ENCODE results near the gene NFIB. TPM values are rescaled to one million over a fixed set of nuclear protein-coding genes. Genes with fewer than 3 reads are reported as not detected.

NFIB gene
- total and polyA plus RNA-seq, 2 donors from 2014 or later: 15.6 to 112 TPM

DNA sequence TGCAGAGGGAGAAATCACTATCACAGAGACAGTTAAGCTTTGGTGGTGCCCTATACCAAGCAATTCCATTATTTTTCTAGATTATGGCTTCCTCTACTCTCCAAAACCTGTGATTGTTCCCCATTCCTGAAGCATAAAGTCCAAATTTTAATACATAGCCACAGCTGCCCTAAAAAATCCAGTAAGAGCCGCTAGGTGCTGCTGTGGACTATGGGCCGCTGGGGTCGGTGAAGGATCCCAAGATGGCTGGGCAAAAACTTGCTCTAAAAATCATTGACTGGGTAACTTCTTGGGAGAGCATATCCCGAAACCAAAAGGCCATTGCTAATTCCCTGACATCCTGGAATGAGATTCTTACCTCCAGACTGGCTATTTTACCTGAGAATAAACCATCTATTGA, 245.3 kb downstream of the NFIB start:
- Histone ChIP-seq H3K9me3 (ENCODE audit: control insufficient read depth in 2 of 3, insufficient read depth in 1 of 3, low read length in 3 of 3) (no peaks in the 10 kb centered on the region), H3K36me3 (ENCODE audit: control insufficient read depth in 2 of 3, insufficient read depth in 3 of 3, low read length in 3 of 3) (no peaks in the 10 kb centered on the region), H3K4me3 (ENCODE audit: low read length in 3 of 3) (no peak overlapping the region), H3K27ac (ENCODE audit: low read depth in 2 of 2, low read length in 2 of 2) (no peak overlapping the region), H3K9ac (ENCODE audit: low read length in 3 of 3) (no peak overlapping the region), H3K4me1 (ENCODE audit: control insufficient read depth in 2 of 3, insufficient read depth in 2 of 3, low read depth in 1 of 3, low read length in 3 of 3) (no peaks in the 10 kb centered on the region), H3K27me3 (ENCODE audit: control insufficient read depth, insufficient read depth, low read length) (no peaks in the 10 kb centered on the region)
- DNase-seq: no peak
- TF ChIP-seq, protein P1, sequence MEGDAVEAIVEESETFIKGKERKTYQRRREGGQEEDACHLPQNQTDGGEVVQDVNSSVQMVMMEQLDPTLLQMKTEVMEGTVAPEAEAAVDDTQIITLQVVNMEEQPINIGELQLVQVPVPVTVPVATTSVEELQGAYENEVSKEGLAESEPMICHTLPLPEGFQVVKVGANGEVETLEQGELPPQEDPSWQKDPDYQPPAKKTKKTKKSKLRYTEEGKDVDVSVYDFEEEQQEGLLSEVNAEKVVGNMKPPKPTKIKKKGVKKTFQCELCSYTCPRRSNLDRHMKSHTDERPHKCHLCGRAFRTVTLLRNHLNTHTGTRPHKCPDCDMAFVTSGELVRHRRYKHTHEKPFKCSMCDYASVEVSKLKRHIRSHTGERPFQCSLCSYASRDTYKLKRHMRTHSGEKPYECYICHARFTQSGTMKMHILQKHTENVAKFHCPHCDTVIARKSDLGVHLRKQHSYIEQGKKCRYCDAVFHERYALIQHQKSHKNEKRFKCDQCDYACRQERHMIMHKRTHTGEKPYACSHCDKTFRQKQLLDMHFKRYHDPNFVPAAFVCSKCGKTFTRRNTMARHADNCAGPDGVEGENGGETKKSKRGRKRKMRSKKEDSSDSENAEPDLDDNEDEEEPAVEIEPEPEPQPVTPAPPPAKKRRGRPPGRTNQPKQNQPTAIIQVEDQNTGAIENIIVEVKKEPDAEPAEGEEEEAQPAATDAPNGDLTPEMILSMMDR (IDR thresholded peaks at IDR 0.05; ENCODE audit: borderline replicate concordance, extremely low read depth, insufficient read depth): no peak
- intact Hi-C loops (cut with DNase I): no loop called here
- no peak for FAIRE-seq

DNA sequence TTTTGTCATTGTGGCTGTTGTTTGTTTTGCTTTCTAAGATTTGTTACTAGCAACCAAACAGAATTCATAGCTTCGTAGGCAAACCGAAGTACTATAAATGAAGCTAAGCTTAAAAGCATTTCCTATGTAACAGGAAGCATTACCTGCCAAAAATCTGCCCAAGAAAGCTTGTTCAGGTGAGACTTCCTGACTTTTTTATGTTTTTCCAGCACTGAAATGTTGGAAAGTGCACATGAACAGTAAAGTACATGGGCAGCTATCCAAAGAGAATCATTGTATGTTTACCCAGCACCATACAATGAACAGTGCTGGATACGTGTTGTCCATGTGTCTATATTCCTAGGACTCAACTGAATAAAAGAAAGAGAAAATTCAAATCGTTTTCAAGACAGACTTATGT, 247.1 kb downstream of the NFIB start:
- Histone ChIP-seq H3K4me1 (ENCODE audit: control insufficient read depth in 2 of 3, insufficient read depth in 2 of 3, low read depth in 1 of 3, low read length in 3 of 3) (no peaks in the 10 kb centered on the region), H3K36me3 (ENCODE audit: control insufficient read depth in 2 of 3, insufficient read depth in 3 of 3, low read length in 3 of 3) (no peaks in the 10 kb centered on the region), H3K27me3 (ENCODE audit: control insufficient read depth, insufficient read depth, low read length) (no peaks in the 10 kb centered on the region), H3K27ac (ENCODE audit: low read depth in 2 of 2, low read length in 2 of 2) (no peak overlapping the region), H3K4me3 (ENCODE audit: low read length in 3 of 3) (no peak overlapping the region), H3K9me3 (ENCODE audit: control insufficient read depth in 2 of 3, insufficient read depth in 1 of 3, low read length in 3 of 3) (no peaks in the 10 kb centered on the region), H3K9ac (ENCODE audit: low read length in 3 of 3) (no peak overlapping the region)
- FAIRE-seq (no peak), DNase-seq (peak in 1 of 5 donors; percentile 72)
- TF ChIP-seq, protein P1 (IDR thresholded peaks at IDR 0.05; ENCODE audit: borderline replicate concordance, extremely low read depth, insufficient read depth): no peak
- intact Hi-C loops (cut with DNase I): no loop called here

DNA sequence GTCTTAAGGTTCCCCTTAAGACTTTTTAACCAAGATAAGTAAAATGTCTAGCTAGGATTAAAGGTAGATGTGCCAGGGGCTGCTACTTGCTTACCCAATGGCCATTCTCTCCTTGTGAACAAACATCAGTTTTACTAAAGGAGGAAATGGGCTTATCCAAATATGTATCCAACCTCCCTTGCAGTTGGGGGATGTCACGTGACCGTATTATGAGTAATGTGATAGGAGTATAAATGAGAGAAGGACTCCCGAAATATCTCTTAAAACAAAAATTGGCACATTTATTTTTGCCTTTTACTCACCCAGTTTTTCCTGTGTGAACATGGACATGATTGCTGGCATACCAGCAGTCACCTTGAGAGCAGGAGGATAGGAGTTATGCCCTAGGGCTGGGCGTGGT, 247.9 kb downstream of the NFIB start:
- FAIRE-seq (no peak), DNase-seq (no peak)
- intact Hi-C loops (cut with DNase I): no loop called here
- no peaks in the 10 kb centered on the region for H3K36me3 ChIP-seq (ENCODE audit: control insufficient read depth in 2 of 3, insufficient read depth in 3 of 3, low read length in 3 of 3)
- H3K4me3 ChIP-seq (ENCODE audit: low read length in 3 of 3): no peak overlapping the region
- H3K9ac ChIP-seq (ENCODE audit: low read length in 3 of 3): no peak overlapping the region
- TF ChIP-seq, protein P1 (IDR thresholded peaks at IDR 0.05; ENCODE audit: borderline replicate concordance, extremely low read depth, insufficient read depth): no peak
- H3K27ac ChIP-seq (ENCODE audit: low read depth in 2 of 2, low read length in 2 of 2): no peak overlapping the region
- no peaks in the 10 kb centered on the region for H3K9me3 ChIP-seq (ENCODE audit: control insufficient read depth in 2 of 3, insufficient read depth in 1 of 3, low read length in 3 of 3)
- no peaks in the 10 kb centered on the region for H3K4me1 ChIP-seq (ENCODE audit: control insufficient read depth in 2 of 3, insufficient read depth in 2 of 3, low read depth in 1 of 3, low read length in 3 of 3)
- H3K27me3 ChIP-seq (ENCODE audit: control insufficient read depth, insufficient read depth, low read length): no peaks in the 10 kb centered on the region

DNA sequence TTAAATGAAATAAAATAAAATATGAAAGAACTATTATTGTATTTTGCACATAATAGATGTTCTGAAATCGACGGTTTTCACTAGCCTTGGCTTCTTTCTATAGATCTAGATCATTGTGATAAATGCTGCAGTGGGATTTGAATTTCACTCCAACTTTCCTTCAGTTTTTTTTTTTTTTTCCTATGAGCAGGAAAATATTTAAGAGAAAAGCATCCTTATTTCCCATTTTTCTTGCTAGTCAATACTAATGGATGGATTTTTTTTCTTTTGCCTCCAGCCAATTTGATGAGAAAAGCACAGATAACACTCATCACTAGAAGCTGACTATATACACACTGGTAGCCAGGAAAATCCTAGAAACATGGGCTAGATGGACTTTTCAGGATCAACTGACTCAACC, 249.0 kb downstream of the NFIB start:
- TF ChIP-seq, protein P1 (IDR thresholded peaks at IDR 0.05; ENCODE audit: borderline replicate concordance, extremely low read depth, insufficient read depth): no peak
- FAIRE-seq (no peak), DNase-seq (no peak)
- H3K27ac ChIP-seq (ENCODE audit: low read depth in 2 of 2, low read length in 2 of 2): no peak overlapping the region
- no peaks in the 10 kb centered on the region for H3K27me3 ChIP-seq (ENCODE audit: control insufficient read depth, insufficient read depth, low read length)
- H3K4me1 ChIP-seq (ENCODE audit: control insufficient read depth in 2 of 3, insufficient read depth in 2 of 3, low read depth in 1 of 3, low read length in 3 of 3): no peaks in the 10 kb centered on the region
- no peak overlapping the region for H3K9ac ChIP-seq (ENCODE audit: low read length in 3 of 3)
- H3K9me3 ChIP-seq (ENCODE audit: control insufficient read depth in 2 of 3, insufficient read depth in 1 of 3, low read length in 3 of 3): no peaks in the 10 kb centered on the region
- H3K4me3 ChIP-seq (ENCODE audit: low read length in 3 of 3): no peak overlapping the region
- no peaks in the 10 kb centered on the region for H3K36me3 ChIP-seq (ENCODE audit: control insufficient read depth in 2 of 3, insufficient read depth in 3 of 3, low read length in 3 of 3)
- intact Hi-C loops (cut with DNase I): no loop called here

Measured in kidney (tissue), 14 donors.